ENCODE measurements around the gene CCNY. TPM values are rescaled to one million over a fixed set of nuclear protein-coding genes. Genes with fewer than 3 reads are reported as not detected.
A peak's percentile ranks its signal among the peaks of the same experiment; 100 is the strongest.

The CCNY gene
- polyA plus RNA-seq, 2 donors = 15.1 TPM

GRCh38 chr10:35442592-35442991 is 106.3 kb downstream of the CCNY start:
- Histone ChIP-seq H3K9me3 (ENCODE audit: control insufficient read depth in 2 of 2, insufficient read depth in 1 of 2, low read depth in 1 of 2, low read length in 1 of 2) (peaks cover 2 to 8% of the 10 kb centered on the region in 2 donors), H3K27ac (ENCODE audit: low read depth in 2 of 2, low read length in 1 of 2) (no peak overlapping the region), H3K36me3 (ENCODE audit: control insufficient read depth in 2 of 2, insufficient read depth in 2 of 2, low read length in 1 of 2) (no peaks in the 10 kb centered on the region), H3K4me3 (ENCODE audit: low read depth in 1 of 2, low read length in 2 of 2) (no peak overlapping the region), H3K27me3 (ENCODE audit: control insufficient read depth in 1 of 2, insufficient read depth in 2 of 2, low read length in 2 of 2) (no peaks in the 10 kb centered on the region), H3K4me1 (ENCODE audit: control insufficient read depth in 2 of 2, insufficient read depth in 2 of 2, low read length in 1 of 2) (peaks cover 0 to 2% of the 10 kb centered on the region in 2 donors)
- WGBS, 2 donors = 85 to 89% methylated on average over 4 of the region's 4 CpGs

GRCh38 chr10:35443858-35444257 is 107.5 kb downstream of the CCNY start:
- Histone ChIP-seq H3K4me3 (ENCODE audit: low read depth in 1 of 2, low read length in 2 of 2) (no peak overlapping the region), H3K27ac (ENCODE audit: low read depth in 2 of 2, low read length in 1 of 2) (no peak overlapping the region), H3K4me1 (ENCODE audit: control insufficient read depth in 2 of 2, insufficient read depth in 2 of 2, low read length in 1 of 2) (peaks cover 5 to 9% of the 10 kb centered on the region in 2 donors), H3K36me3 (ENCODE audit: control insufficient read depth in 2 of 2, insufficient read depth in 2 of 2, low read length in 1 of 2) (no peaks in the 10 kb centered on the region), H3K27me3 (ENCODE audit: control insufficient read depth in 1 of 2, insufficient read depth in 2 of 2, low read length in 2 of 2) (no peaks in the 10 kb centered on the region), H3K9me3 (ENCODE audit: control insufficient read depth in 2 of 2, insufficient read depth in 1 of 2, low read depth in 1 of 2, low read length in 1 of 2) (peaks cover 2 to 8% of the 10 kb centered on the region in 2 donors)
- WGBS, 2 donors = 97 to 100% methylated on average over 3 of the region's 3 CpGs

GRCh38 chr10:35445150-35445884 is 109.0 kb downstream of the CCNY start:
- WGBS, 2 donors = 78 to 90% methylated on average over 4 of the region's 4 CpGs
- H3K4me3 ChIP-seq (ENCODE audit: low read depth in 1 of 2, low read length in 2 of 2) = no peak overlapping the region
- no peaks in the 10 kb centered on the region for H3K27me3 ChIP-seq (ENCODE audit: control insufficient read depth in 1 of 2, insufficient read depth in 2 of 2, low read length in 2 of 2)
- H3K36me3 ChIP-seq (ENCODE audit: control insufficient read depth in 2 of 2, insufficient read depth in 2 of 2, low read length in 1 of 2) = no peaks in the 10 kb centered on the region
- no peak overlapping the region for H3K27ac ChIP-seq (ENCODE audit: low read depth in 2 of 2, low read length in 1 of 2)
- H3K4me1 ChIP-seq (ENCODE audit: control insufficient read depth in 2 of 2, insufficient read depth in 2 of 2, low read length in 1 of 2) = peaks cover 12 to 21% of the 10 kb centered on the region in 2 donors
- H3K9me3 ChIP-seq (ENCODE audit: control insufficient read depth in 2 of 2, insufficient read depth in 1 of 2, low read depth in 1 of 2, low read length in 1 of 2) = peaks cover 2 to 8% of the 10 kb centered on the region in 2 donors

GRCh38 chr10:35446439-35446838 is 110.1 kb downstream of the CCNY start:
- H3K4me1 ChIP-seq (ENCODE audit: control insufficient read depth in 2 of 2, insufficient read depth in 2 of 2, low read length in 1 of 2) = peaks cover 13 to 25% of the 10 kb centered on the region in 2 donors
- H3K9me3 ChIP-seq (ENCODE audit: control insufficient read depth in 2 of 2, insufficient read depth in 1 of 2, low read depth in 1 of 2, low read length in 1 of 2) = peaks cover 2 to 8% of the 10 kb centered on the region in 2 donors
- H3K27ac ChIP-seq (ENCODE audit: low read depth in 2 of 2, low read length in 1 of 2) = no peak overlapping the region
- no peaks in the 10 kb centered on the region for H3K36me3 ChIP-seq (ENCODE audit: control insufficient read depth in 2 of 2, insufficient read depth in 2 of 2, low read length in 1 of 2)
- 91 to 93% methylated on average over 2 of the region's 2 CpGs for WGBS, 2 donors
- H3K27me3 ChIP-seq (ENCODE audit: control insufficient read depth in 1 of 2, insufficient read depth in 2 of 2, low read length in 2 of 2) = no peaks in the 10 kb centered on the region
- H3K4me3 ChIP-seq (ENCODE audit: low read depth in 1 of 2, low read length in 2 of 2) = no peak overlapping the region

GRCh38 chr10:35447693-35448407 is 111.5 kb downstream of the CCNY start:
- Histone ChIP-seq H3K27me3 (ENCODE audit: control insufficient read depth in 1 of 2, insufficient read depth in 2 of 2, low read length in 2 of 2) (no peaks in the 10 kb centered on the region), H3K36me3 (ENCODE audit: control insufficient read depth in 2 of 2, insufficient read depth in 2 of 2, low read length in 1 of 2) (no peaks in the 10 kb centered on the region), H3K9me3 (ENCODE audit: control insufficient read depth in 2 of 2, insufficient read depth in 1 of 2, low read depth in 1 of 2, low read length in 1 of 2) (peaks cover 1 to 8% of the 10 kb centered on the region in 2 donors), H3K27ac (ENCODE audit: low read depth in 2 of 2, low read length in 1 of 2) (peak overlapping the region; percentile 0 to 62), H3K4me1 (ENCODE audit: control insufficient read depth in 2 of 2, insufficient read depth in 2 of 2, low read length in 1 of 2) (peaks cover 16 to 28% of the 10 kb centered on the region in 2 donors), H3K4me3 (ENCODE audit: low read depth in 1 of 2, low read length in 2 of 2) (no peak overlapping the region)
- WGBS, 2 donors = 25 to 29% methylated on average over 14 of the region's 14 CpGs

GRCh38 chr10:35448687-35449662 is 112.7 kb downstream of the CCNY start:
- no peak overlapping the region for H3K4me3 ChIP-seq (ENCODE audit: low read depth in 1 of 2, low read length in 2 of 2)

GRCh38 chr10:35449944-35450343 is 113.6 kb downstream of the CCNY start:
- no peaks in the 10 kb centered on the region for H3K9me3 ChIP-seq (ENCODE audit: control insufficient read depth in 2 of 2, insufficient read depth in 1 of 2, low read depth in 1 of 2, low read length in 1 of 2)
- H3K4me3 ChIP-seq (ENCODE audit: low read depth in 1 of 2, low read length in 2 of 2) = no peak overlapping the region
- no peaks in the 10 kb centered on the region for H3K27me3 ChIP-seq (ENCODE audit: control insufficient read depth in 1 of 2, insufficient read depth in 2 of 2, low read length in 2 of 2)
- no peak overlapping the region for H3K27ac ChIP-seq (ENCODE audit: low read depth in 2 of 2, low read length in 1 of 2)
- peaks cover 21 to 36% of the 10 kb centered on the region in 2 donors for H3K4me1 ChIP-seq (ENCODE audit: control insufficient read depth in 2 of 2, insufficient read depth in 2 of 2, low read length in 1 of 2)
- no peaks in the 10 kb centered on the region for H3K36me3 ChIP-seq (ENCODE audit: control insufficient read depth in 2 of 2, insufficient read depth in 2 of 2, low read length in 1 of 2)
- 82 to 83% methylated on average over 5 of the region's 5 CpGs for WGBS, 2 donors

More at GRCh38 chr10:35448687-35449662, 112.7 kb downstream of the CCNY start:
- H3K4me1 ChIP-seq (ENCODE audit: control insufficient read depth in 2 of 2, insufficient read depth in 2 of 2, low read length in 1 of 2) = peaks cover 16 to 29% of the 10 kb centered on the region in 2 donors
- WGBS, 2 donors = 74 to 75% methylated on average over 11 of the region's 11 CpGs
- H3K27ac ChIP-seq (ENCODE audit: low read depth in 2 of 2, low read length in 1 of 2) = peak overlapping the region; percentile 59 to 62
- no peaks in the 10 kb centered on the region for H3K36me3 ChIP-seq (ENCODE audit: control insufficient read depth in 2 of 2, insufficient read depth in 2 of 2, low read length in 1 of 2)
- no peaks in the 10 kb centered on the region for H3K27me3 ChIP-seq (ENCODE audit: control insufficient read depth in 1 of 2, insufficient read depth in 2 of 2, low read length in 2 of 2)
- peaks cover 0 to 5% of the 10 kb centered on the region in 2 donors for H3K9me3 ChIP-seq (ENCODE audit: control insufficient read depth in 2 of 2, insufficient read depth in 1 of 2, low read depth in 1 of 2, low read length in 1 of 2)

GRCh38 chr10:35451151-35452016 is 115.1 kb downstream of the CCNY start:
- no peaks in the 10 kb centered on the region for H3K27me3 ChIP-seq (ENCODE audit: control insufficient read depth in 1 of 2, insufficient read depth in 2 of 2, low read length in 2 of 2)
- no peak overlapping the region for H3K4me3 ChIP-seq (ENCODE audit: low read depth in 1 of 2, low read length in 2 of 2)
- peak overlapping the region; percentile 66 to 75 for H3K27ac ChIP-seq (ENCODE audit: low read depth in 2 of 2, low read length in 1 of 2)
- WGBS, 2 donors = 81% methylated on average over 8 of the region's 8 CpGs
- H3K9me3 ChIP-seq (ENCODE audit: control insufficient read depth in 2 of 2, insufficient read depth in 1 of 2, low read depth in 1 of 2, low read length in 1 of 2) = no peaks in the 10 kb centered on the region
- H3K36me3 ChIP-seq (ENCODE audit: control insufficient read depth in 2 of 2, insufficient read depth in 2 of 2, low read length in 1 of 2) = no peaks in the 10 kb centered on the region
- H3K4me1 ChIP-seq (ENCODE audit: control insufficient read depth in 2 of 2, insufficient read depth in 2 of 2, low read length in 1 of 2) = peaks cover 21 to 40% of the 10 kb centered on the region in 2 donors
